Measurements from ENCODE around the gene PDSS2. TPM values are rescaled to one million over a fixed set of nuclear protein-coding genes. Genes with fewer than 3 reads are reported as not detected.

Gene PDSS2
- total and polyA plus RNA-seq, 7 donors = 9.4 to 18.5 (median 11.1) TPM

DNA sequence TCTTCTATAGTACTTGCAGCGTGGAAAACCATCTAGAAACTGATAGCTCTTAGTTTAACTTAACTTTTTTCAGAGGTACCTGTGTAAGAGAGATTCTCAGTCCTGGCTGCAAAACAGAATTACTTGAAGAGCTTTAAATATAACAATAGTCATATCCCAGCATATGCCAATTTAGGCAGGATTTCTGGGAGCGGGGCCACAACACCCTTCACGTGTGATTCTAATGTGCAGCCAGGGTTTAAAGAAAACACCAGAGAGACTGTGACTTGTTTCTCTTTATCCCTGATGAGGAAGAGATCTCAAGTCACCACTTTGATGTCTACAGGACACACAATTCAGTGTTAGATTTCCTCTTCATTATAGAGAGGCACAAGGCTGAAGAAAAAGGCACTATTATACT lies 103.7 kb downstream of the PDSS2 start:
- no peaks in the 10 kb centered on the region for H3K9me3 ChIP-seq
- H3K27ac ChIP-seq = no peak overlapping the region
- no peak for DNase-seq
- H3K27me3 ChIP-seq = no peaks in the 10 kb centered on the region
- intact Hi-C loops (cut with DNase I) = no loop called here
- H3K4me1 ChIP-seq = peaks cover 0 to 9% (median 0%) of the 10 kb centered on the region in 4 donors
- 96 to 97% methylated on average over 3 of the region's 3 CpGs for WGBS, 2 donors
- H3K4me3 ChIP-seq = no peak overlapping the region
- TF ChIP-seq EP300 (IDR thresholded peaks at IDR 0.05) (no peak), POLR2A (IDR thresholded peaks at IDR 0.05) (no peak), POLR2AphosphoS5 (IDR thresholded peaks at IDR 0.05) (no peak), CTCF (IDR thresholded peaks at IDR 0.05) (no peak)
- H3K36me3 ChIP-seq = no peaks in the 10 kb centered on the region

DNA sequence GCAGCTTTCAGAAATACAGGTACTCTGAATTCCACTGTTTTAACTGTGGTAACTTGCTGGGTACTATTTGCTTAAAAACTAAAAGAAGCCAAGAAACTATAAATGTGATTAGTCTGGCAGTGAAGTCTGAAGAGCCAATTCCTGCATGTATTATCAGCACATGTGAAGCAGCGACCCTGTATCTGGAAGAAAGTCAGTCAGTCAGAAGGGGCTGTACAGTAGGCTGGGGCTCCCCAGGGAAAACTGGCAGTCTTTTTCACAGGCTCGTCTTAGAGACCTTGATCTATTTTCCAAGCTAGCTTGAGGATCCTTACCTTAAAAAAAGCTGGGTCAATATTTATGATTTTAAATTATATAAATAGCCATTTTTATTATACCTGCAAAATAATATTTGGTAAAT lies 104.9 kb downstream of the PDSS2 start:
- WGBS, 2 donors = 72 to 90% methylated on average over 2 of the region's 2 CpGs
- no peaks in the 10 kb centered on the region for H3K36me3 ChIP-seq

GRCh38 chr6:107353773-107354382 lies 105.5 kb downstream of the PDSS2 start:
- Histone ChIP-seq H3K4me3 (no peak overlapping the region), H3K27me3 (no peaks in the 10 kb centered on the region), H3K4me1 (peaks cover 0 to 9% (median 0%) of the 10 kb centered on the region in 4 donors), H3K36me3 (no peaks in the 10 kb centered on the region), H3K9me3 (no peaks in the 10 kb centered on the region), H3K27ac (no peak overlapping the region)
- WGBS, 2 donors = 56 to 65% methylated on average over 1 of the region's 1 CpG
- no peak for DNase-seq
- intact Hi-C loops (cut with DNase I) = no loop called here
- TF ChIP-seq CTCF (IDR thresholded peaks at IDR 0.05) (no peak), POLR2AphosphoS5 (IDR thresholded peaks at IDR 0.05) (no peak), POLR2A (IDR thresholded peaks at IDR 0.05) (no peak), EP300 (IDR thresholded peaks at IDR 0.05) (no peak)

More for the DNA sequence above, 104.9 kb downstream of the PDSS2 start:
- intact Hi-C loops (cut with DNase I) = no loop called here
- no peak overlapping the region for H3K27ac ChIP-seq
- TF ChIP-seq EP300 (IDR thresholded peaks at IDR 0.05) = no peak
- TF ChIP-seq POLR2AphosphoS5 (IDR thresholded peaks at IDR 0.05) = no peak
- TF ChIP-seq POLR2A (IDR thresholded peaks at IDR 0.05) = no peak
- no peak for TF ChIP-seq CTCF (IDR thresholded peaks at IDR 0.05)
- H3K4me1 ChIP-seq = peaks cover 0 to 9% (median 0%) of the 10 kb centered on the region in 4 donors
- H3K4me3 ChIP-seq = no peak overlapping the region
- DNase-seq = no peak
- no peaks in the 10 kb centered on the region for H3K27me3 ChIP-seq
- no peaks in the 10 kb centered on the region for H3K9me3 ChIP-seq

- no peak overlapping the region for H3K27ac ChIP-seq
- intact Hi-C loops (cut with DNase I) = no loop called here
Measured at GRCh38 chr6:107348224-107348623, 111.1 kb downstream of the PDSS2 start.

More at GRCh38 chr6:107348224-107348623, 111.1 kb downstream of the PDSS2 start:
- Histone ChIP-seq H3K4me3 (no peak overlapping the region), H3K9me3 (no peaks in the 10 kb centered on the region), H3K4me1 (no peaks in the 10 kb centered on the region), H3K27me3 (no peaks in the 10 kb centered on the region), H3K36me3 (no peaks in the 10 kb centered on the region)
- TF ChIP-seq CTCF (IDR thresholded peaks at IDR 0.05) = no peak
- no peak for TF ChIP-seq POLR2A (IDR thresholded peaks at IDR 0.05)
- TF ChIP-seq POLR2AphosphoS5 (IDR thresholded peaks at IDR 0.05) = no peak
- no peak for TF ChIP-seq EP300 (IDR thresholded peaks at IDR 0.05)
- no peak for DNase-seq
- WGBS, 2 donors = 95 to 100% methylated on average over 1 of the region's 1 CpG
